Measurements from ENCODE around the gene SFSWAP.
"Not testable (repeated sequence)": the region's sequence is repeated elsewhere in the genome, so short reads cannot be mapped to it uniquely, and the experiment has no call there.

The SFSWAP gene

GRCh38 chr12:131703161-131703560 lies 7.7 kb upstream of the SFSWAP start:
- DNase-seq: no peak

GRCh38 chr12:131704509-131704908 lies 6.4 kb upstream of the SFSWAP start:
- no peak for DNase-seq

GRCh38 chr12:131706709-131707108 lies 4.2 kb upstream of the SFSWAP start:
- DNase-seq: not testable (repeated sequence)

GRCh38 chr12:131709226-131709625 lies 1.7 kb upstream of the SFSWAP start:
- DNase-seq: no peak

DNA sequence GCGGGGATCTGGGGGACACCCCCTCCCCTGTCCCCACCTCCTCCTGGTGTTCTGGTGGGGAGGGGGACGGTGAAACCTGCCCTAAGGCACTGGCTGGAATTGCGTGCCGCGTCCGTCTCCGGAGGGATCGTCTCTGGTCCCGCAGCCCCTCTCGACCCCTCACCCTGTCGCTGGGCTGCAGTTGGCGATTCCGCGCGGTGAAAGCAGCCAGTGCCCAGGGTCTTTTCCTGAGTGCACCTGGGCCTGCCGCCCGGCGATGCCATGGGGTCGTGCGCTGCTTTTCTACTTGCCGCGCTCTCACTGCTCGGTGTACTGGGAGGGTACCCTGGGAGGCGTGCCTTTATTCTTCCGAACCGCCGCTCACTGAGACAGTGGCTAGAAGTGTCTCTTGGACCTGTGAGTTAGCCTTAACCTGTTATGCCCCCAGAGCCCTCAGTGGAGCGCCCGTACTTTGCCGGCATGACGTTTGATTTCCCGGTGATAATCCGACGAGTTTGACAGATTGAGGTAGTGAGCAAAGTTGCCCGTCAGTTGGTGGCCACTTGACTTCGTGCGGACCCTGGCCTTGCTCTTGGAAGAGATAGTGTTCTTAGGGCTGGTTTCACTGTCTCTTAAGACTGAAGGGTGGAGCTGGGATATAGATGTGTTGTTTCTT lies 788 bp downstream of the SFSWAP start:
- DNase-seq: no peak

- no peak for DNase-seq
Observed at GRCh38 chr12:131713349-131713748, 2.5 kb downstream of the SFSWAP start.

GRCh38 chr12:131714759-131715158 lies 3.9 kb downstream of the SFSWAP start:
- no peak for DNase-seq

DNA sequence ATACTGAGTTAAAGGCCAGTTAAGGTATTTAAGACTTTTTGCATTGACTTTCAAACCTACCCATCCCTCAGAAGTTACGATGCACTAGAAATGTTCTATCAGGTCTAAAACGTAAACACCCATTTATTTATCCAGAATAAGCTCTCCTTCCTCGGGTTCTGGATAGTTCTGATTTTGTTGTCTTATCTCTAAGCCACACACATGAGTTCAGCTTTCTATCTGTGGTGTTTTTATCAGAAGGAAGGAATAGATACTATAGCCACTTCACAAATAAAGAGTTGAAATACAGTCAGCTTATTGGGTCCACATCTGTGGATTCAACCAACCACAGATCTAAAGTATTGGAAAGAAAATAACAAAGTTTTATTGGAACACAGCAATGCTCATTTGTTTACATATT lies 5.4 kb downstream of the SFSWAP start:
- no peak for DNase-seq

DNA sequence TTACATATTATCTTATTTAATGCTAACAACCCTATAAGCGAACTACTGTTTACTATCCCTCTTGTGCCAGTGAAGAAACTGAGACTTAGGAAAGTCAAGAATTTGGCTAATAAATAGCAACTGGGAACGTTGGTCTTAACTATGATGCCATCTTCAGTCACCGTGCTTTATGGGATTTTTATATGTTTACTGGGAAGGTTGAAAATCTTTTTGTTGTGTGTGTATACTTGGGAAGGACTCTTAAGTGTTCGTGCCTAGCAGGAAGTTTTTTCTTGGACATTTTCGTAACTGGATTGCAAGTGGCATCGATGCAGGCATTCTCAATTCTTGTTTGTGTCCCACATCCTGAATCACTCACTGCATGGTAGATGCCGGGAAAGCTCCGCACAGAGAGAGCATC lies 9.4 kb downstream of the SFSWAP start:
- no peak for DNase-seq

GRCh38 chr12:131720921-131721320 lies 10.0 kb downstream of the SFSWAP start:
- DNase-seq: no peak

- DNase-seq: no peak
Observed at GRCh38 chr12:131721548-131721947, 10.7 kb downstream of the SFSWAP start.

GRCh38 chr12:131723532-131723931 lies 12.6 kb downstream of the SFSWAP start:
- DNase-seq: no peak

- DNase-seq: no peak
Observed at GRCh38 chr12:131724534-131724933, 13.6 kb downstream of the SFSWAP start.

DNA sequence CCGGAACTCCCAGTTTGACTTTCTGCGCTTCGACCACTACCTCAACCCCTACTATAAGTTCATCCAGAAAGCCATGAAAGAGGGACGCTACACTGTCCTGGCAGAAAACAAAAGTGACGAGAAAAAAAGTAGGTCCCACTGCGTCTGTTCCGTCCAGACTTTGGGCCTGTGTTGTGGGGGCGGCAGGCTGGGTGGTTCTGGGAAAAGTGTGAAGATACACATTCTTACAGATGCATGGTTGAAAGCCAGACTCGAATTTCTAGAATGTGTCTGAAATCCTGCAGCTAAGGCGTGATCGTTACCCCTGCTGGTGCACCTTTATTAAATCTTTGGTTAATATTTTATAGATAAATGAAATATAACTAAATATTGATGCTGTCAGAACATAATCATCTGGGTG lies 14.6 kb downstream of the SFSWAP start:
- no peak for DNase-seq

DNA sequence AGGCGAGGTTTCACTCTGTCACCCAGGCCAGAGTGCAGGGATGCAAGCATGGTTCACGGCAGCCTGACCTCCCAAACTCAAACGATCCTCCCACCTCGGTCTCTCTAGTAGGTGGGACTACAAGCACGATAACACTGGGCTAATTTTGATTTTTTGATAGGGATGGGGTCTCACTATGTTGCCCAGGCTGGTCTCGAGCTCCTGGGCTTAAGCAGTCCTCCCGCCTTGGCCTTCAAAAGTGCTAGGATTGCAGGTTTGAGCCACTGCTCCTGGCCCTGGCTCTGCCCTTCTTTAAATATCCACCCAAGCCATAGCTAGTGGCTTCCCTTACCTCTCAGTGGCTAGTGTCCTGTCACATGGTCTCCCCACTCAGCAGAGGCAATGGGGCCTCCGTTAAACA lies 17.8 kb downstream of the SFSWAP start:
- no peak for DNase-seq

GRCh38 chr12:131729254-131729955 lies 18.5 kb downstream of the SFSWAP start:
- DNase-seq: no peak

GRCh38 chr12:131732996-131733615 lies 22.2 kb downstream of the SFSWAP start:
- no peak for DNase-seq

- DNase-seq: no peak
Observed at GRCh38 chr12:131733874-131734273, 23.0 kb downstream of the SFSWAP start.

DNA sequence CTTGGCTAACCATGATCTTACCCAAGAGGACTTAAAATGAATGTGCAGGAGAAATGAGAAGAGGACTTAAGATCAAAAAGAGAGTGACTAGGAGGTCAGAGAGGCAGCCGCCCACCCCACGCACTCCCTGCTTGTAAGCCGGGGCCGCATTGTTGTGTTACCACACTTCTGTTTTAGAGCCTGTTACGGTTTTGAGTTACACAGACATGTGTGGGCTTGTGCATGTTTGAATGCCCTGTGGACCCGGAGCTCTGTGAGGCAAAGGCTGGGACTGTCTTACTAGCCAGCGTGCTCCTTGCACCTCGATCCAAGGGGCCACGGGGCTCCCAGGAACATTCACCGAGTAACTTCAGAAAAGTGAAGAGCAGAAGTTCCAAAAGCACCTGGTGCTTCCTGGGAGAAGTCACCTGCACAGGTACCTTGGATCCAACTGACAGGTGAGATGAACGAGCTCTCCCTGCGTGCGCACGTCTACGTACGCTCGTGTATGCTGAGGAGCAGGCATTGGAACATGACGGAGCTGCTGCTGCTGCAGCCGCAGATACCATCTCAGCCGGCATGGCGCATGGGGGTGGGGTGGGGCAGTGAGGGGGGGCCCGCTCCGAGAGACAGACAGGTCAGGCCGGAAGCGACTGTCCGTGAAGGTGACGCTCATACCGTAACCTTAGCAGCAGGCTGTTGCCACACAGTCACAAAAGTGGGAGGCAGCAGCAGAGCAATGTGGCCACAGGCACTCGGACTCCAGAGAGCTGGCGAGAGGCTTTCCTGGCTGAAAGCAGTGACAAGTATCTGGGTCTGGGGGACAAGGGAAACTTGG lies 23.7 kb downstream of the SFSWAP start:
- no peak for DNase-seq

GRCh38 chr12:131735153-131735456 lies 24.2 kb downstream of the SFSWAP start:
- no peak for DNase-seq

GRCh38 chr12:131735476-131736445 lies 24.9 kb downstream of the SFSWAP start:
- peak in 1 of 2 donors; percentile 15 for DNase-seq

GRCh38 chr12:131736446-131737149 lies 25.7 kb downstream of the SFSWAP start:
- DNase-seq: no peak
